Hematopoietic multipotent progenitor cell treated with erythropoietin and hydrocortisone succinate and interleukin-3 and kit ligand, for 4 days (in vitro differentiated cells): ENCODE data around the gene REX1BD.
A peak's percentile ranks its signal among the peaks of the same experiment; 100 is the strongest.
"Not testable (repeated sequence)": the region's sequence is repeated elsewhere in the genome, so short reads cannot be mapped to it uniquely, and the experiment has no call there.

Source experiments
- DNase-seq: peaks from one replicate; pipeline ENCODE4 v3.0.0-alpha.2; 2015

Gene REX1BD

DNA sequence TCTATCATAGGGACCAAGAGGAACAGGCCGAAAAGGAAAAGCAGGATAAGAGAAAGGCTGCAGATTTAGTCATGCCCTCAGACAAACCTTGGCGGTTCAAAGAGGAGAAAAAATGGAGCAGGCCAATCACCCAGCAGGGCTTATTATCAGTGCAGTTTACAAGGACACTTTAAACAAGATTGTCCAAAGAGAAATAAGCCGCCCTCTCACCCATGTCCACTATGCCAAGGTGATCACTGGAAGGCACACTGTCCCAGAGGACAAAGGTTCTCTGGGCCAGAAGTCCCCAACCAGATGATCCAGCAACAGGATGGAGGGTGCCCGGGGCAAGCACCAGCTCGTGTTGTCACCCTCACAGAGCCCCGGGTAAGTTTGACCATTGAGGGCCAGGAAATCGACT, 8.3 kb upstream of the REX1BD start:
- DNase-seq, result no peak

DNA sequence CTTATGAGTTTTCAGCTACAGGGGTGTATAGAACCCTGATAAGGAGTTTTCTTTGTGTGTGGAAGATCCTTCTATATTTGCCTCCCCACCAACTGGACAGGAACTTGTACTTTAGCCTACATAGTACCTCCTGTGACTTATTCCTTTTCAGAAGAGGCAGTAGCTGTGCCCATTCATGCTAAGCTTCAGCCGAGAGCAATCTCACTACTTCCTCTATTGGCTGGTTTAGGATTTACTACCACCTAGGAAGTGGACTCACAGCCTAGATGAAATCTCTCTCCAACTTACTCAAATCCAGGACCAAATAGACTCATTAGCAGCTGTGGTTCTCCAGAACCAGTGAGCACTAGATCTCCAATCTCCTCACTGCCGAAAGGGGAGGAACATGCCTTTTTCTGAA, 2.3 kb upstream of the REX1BD start:
- DNase-seq, result peak; percentile 63

DNA sequence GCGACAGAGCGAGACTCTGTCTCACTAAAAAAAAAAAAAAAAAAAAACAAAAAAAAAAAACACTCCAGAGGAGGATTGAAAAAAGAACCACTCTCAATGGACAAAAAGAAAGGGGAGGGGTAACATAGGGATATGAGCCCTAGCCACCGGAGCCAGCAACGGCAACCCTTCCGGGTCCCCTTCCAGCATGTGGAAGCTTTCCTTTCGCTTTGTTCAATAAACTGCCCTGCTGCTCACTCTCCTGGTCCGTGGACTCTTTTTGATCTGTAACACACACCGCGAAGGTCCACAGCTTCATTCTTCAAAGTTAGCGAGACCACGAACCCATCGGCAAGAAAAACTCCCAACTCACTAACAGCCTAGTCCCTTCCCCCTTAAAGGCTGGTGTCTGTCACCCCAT, 1.0 kb upstream of the REX1BD start:
- DNase-seq, result no peak

DNA sequence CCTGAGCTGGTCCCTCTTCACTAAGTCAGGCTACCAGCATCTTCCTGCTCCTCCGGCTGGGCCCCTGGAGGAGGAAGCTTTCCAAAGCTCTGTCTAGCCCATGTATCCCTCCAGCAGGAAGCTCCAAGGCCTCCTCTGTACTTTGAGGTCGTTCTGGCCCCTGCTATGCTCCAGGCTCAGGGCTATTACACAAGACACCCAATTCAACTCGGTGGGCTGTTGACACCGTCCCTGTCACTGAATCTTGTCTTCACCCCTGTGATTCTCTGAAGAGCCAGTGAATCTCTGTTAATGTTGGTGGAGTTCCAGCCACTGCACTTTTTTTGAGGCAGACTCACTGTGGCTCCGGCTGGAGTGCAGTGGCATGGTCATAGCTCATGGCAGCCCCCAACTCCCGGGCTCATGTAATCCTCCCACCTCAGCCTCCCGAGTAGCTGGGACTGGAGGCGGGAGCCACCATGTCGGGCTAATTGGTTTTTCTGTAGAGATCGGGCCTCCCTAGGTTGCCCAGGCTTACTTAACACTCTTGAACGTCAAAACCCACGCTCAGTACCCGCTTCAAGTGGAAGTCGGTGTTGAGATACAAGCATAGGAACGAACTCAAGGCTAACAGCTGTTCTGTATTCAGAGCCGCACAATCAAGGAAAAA, 512 bp upstream of the REX1BD start:
- no peak for DNase-seq

DNA sequence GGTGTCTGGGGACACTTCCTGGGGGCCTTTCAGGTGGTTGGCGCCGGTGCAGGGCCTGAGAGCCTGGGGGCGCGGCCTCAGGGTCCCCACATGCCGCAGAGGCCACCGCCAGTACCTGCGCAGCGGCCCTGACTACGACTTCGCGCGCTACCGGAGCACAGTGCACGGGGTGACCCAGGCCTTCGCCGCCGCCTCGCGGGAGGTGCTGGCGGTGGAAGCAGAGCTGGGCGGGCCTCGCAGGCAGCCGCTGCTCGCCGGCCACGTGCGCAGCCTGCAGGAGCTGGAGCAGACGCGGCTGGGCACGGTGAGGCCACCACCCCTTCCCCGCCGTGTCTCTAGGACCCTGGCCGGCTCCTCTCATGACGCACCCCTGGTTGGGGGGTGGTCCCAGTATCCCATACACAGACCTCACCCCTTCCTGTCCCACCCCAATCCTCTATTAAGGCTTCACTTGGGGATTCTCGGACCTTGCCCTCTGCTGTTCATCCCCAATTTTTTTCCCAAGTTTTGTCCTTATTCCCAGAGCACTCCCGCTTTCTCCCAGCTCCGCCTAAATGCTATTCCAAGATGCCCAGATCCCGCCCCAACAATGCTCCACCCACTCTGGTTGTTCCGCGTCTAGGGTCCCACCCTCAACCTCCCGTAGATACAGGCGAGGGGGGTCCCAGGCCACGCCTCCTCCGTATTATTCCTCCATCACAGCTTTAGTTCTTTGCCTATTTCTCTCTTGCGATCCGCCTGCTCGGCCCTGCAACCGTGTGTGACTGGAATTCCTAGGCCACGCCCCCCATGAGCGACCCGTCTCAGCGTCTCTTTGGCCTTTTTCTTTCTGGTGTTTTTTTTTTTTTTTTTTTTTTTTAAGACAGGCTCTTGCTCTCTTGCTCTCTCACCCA, 1.0 kb downstream of the REX1BD start:
- DNase-seq, result peak; percentile 89

DNA sequence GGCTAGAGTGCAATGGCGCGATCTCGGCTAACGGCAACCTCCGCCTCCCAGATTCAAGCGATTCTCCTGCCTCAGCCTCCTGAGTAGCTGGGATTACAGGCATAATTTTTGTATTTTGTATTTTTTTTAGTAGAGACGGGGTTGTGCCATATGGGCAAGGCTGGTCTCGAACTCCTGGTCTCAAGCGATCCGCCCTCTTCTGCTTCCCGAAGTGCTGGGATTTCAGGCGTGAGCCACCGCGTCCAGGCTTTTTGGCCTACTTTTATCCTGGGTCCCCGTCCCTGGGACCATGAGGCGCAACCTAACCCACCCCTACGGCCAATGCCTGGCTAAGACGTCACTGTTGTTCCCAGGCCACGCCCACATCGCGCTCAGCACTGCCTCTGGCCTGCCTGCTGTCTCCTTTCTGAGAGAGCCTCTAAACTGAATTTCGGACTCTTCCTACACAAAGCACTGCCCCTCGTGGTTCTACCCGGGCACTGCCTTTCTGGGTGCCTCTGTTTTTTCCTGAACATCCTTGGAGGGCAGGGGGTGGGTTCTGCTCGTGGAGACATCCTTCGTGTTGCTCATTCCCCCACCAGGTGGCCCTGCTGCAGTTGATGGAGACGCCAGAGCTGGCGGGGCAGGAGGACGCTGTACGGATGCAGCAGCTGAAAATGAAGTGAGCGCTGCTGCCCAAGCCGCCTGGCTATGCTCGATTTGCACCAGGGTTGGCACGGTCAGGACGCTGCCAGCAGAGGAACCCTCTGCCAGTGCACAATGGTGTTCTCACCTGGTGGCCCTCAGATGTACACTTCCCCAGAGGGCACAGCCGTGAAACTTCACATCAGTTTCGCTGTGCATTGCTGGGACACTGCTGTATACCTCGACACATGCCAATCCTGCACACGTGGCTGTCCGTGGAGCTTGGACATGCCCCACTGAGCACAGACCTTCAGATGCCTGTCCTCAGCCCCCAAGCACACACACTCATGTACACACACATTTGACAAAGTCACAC, 2.0 kb downstream of the REX1BD start:
- peak; percentile 68 for DNase-seq

DNA sequence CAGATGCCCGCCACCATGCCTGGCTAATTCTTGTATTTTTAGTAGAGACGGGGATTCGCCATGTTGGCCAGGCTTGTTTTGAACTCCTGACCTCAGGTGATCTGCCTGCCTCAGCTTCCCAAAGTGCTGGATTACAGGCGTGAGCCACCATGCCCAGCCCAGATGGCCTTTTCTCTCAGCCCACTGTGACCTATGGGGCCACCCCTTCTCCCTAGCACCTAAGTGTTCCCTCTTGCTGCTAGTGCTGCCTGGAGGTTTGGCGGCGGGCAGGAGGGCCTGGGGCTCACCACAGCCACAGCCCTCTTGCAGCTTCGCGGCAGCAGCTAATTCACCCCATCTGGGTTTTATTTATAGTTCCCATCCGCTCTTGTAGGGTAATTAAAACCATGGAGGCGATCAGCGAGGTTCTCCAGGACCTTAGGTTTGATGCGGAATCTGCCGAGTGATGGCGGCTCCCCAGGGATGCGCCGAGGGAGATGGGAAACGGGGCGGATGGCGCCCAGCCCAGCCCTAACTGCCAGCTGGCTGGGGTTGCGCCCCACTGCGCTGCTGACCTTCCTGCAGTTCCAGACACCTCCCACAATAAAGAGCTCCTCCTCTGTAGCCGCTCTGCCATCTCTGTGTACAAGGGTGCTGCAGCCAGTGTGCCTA, 3.3 kb downstream of the REX1BD start:
- no peak for DNase-seq

DNA sequence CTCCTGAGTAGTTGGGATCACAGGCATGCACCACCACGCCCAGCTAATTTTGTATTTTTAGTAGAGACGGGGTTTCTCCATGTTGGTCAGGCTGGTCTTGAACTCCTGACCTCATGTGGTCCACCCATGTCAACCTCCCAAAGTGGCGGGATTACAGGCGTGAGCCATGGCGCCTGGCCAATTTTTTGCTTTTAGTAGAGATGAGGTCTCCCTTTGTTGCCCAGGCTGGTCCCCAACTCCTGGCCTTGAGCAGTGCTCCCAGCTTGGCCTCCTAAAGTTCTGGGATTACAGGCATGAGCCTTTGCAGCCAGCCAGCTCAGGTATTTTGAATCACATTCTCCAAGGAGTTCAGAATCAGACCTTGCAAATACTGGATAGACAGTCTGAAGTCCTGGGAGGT, 4.1 kb downstream of the REX1BD start:
- not testable (repeated sequence) for DNase-seq

DNA sequence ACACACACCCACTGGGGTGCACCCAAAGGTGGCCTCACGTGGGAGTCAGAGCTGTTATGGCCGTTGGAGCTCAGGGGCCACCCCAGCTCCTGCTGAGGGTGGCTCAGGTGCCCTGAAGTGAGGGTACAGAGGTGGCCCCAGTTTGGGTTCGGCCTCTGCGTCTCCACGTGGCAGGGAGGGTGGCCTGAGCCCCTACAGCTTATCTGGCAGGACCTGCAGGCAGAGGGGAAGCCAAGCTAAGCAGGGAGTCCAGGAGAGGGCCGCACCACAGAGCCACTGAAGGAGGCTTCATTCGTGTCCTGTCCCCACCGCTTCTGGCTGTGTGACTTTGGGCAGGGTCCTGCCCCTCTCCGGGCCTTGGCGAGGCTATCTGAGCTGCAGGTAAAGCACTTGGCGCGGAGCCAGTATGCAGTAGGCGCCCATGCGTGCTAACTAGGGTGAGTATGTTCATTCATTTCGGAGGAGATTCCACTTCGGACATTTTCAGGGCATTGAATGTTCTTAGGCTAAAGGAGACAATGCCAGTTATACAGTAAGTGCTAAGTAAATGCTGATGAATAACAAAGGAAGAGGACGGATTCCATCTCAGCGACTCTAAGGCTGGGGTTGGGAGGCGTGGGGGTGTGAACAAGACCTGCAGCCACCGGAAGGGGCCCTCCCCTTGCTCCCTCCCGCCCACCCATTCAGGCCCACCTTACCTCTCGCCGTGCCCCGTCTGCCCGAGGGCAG, 4.9 kb downstream of the REX1BD start:
- peak; percentile 22 for DNase-seq

DNA sequence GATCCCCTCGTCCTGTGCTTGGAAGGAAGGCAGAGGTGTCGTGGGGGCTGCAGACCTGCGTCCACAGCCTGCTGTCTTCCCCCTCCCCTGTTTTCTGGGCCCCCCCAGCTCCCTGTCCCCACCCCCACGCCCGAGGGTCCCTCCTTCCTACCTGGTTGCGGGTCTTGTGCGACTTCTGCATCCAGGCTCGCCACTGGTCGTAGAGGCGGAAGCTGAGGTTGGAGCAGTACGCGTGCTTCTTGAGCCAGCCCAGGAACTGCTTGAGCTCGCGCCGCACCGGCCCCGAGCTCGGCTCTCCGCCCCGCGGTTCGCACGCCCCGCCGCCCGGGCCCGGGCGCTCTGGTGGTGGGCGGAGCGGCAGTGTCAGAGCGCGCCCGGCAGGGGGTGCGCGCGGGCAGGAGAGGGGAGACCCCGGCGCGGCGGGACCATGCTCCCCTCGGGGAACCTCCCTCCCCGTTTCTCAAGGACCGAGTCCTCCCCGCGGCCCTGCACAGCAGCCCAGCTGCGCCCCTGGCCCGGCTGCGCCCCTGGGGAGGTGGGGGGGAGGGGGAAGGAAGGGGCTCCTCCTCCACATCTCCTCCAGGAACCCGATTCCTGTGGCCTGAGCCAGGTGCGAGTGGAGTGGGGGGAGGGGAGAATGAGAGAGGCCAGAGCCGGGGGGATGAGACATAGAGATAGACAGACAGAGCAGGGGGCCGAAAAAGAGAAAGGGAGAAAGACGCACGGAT, 5.7 kb downstream of the REX1BD start:
- peak; percentile 87 for DNase-seq

DNA sequence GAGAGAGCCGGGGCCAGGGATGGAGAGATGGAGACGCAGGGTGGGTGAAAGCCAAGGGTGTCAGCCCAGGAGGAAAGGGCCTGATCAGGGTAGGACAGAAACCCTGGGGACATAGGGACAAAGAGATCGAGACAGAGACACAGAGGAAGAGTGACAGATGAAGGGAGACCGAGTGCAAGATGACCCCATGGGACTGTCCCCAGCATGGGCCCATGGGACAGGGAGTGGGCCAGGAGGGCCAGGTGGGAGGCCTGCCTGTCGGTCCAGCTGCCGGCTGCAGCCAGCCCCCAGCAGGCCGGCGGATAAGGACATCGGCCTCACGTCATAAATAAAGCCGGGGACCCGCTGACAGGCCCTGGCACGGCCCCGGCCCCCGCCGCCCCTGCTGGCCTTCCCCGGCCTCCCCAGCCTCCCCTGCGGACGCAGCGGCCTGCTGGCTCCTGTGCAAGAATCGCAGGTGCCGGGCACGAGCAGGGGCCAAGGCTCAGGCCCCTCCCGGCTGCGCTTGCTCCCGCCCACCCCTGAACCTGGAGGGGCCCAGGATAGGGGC, 6.3 kb downstream of the REX1BD start:
- no peak for DNase-seq

DNA sequence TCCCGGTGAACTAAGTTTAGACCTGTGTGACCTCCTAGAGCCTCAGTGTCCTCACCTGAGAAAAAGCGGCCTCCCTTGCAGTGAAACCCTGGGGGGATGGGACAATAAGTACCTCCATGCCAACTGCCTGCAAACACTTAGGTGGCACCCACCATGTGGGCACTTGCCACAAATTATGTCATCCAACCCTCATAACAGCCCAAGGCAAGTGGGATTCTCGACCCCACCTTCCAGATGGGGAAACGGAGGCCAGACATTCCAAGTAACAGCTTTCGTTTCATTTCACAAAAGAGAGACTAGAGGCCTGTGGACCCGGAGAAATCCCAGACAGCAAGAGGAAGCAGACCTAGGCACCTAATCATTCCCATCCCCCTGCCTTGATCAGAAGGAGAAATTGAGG, 6.9 kb downstream of the REX1BD start:
- DNase-seq, result no peak

DNA sequence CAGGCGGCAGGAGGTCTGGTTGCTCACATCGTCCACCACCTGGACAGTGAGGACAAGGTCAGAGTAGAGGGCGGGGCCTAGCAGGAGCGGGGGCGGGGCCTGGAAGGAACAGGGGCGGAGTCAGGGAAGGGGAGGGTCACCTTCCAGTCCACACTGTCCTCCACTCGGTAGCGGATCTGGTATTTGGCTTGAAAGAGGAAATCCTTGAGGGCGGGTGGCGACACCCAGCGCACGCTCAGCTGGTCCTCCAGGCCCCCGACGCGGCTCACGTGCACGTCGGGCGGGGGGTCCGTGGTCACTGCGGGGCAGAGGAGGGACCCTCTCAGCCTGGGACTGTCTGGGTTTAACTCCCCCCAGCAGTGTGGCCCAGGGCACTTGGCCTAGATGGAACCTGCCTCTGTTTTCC, 8.2 kb downstream of the REX1BD start:
- DNase-seq, result peak; percentile 82

DNA sequence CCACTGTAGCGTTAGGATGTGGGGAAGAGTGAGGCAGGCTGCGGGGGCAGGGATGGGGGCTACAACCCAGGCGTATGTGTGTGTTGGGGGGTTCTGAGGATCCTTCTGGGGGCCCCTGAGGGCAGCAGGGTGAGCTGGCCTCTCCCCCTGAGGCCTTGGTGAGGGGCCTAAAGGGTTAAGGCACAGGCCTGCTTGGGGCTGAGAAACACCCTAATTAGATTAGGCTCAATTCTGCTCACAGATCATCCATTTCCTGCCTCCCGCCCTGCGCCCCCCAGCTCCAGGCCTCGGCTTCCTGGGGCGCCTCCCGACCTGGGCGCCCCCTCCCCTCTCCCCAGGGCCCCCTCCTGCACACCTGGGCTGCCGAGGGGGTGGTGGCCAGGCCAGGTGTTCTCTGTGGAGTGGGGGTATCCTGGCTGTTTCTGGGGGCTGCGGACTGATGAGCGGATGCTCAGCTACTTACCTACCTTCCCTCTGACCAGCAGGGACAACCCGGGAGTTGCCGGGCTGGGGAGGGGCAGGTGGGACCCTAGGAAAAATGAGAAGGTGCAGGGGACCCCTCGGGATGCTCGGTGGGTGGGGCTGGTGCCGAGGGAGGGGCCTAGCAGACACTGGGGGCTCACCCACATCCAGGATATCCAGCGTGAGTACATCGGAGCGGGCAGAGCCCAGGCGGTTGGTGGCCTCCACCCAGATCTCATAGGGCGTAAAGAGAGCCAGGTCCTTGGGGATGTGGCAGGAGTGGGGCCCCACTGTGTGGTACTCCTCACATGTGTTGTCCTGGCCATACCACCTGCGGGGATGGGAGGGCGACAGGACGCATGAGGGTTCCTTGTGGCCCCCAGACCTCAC, 9.4 kb downstream of the REX1BD start:
- DNase-seq, result no peak

DNA sequence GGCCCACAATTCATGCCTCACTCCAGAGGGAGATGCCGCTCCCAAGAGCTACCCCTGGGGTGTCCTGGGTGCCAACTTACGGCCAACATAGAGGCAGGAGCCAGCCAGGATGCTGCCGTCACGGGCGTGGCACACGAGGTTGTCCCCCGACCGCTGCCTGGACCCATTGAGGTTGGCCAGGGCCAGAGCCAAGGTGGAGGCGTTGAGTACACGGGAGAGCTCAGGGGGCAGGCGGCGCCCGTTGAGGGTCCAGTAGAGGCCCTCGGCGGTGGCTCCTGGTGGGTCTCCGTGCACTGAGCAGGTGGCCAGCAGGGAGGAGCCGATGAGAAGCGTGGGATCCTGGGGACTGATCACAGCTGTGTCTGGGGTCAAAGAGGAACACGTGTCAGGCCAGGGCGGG, 10.9 kb downstream of the REX1BD start:
- DNase-seq, result no peak

DNA sequence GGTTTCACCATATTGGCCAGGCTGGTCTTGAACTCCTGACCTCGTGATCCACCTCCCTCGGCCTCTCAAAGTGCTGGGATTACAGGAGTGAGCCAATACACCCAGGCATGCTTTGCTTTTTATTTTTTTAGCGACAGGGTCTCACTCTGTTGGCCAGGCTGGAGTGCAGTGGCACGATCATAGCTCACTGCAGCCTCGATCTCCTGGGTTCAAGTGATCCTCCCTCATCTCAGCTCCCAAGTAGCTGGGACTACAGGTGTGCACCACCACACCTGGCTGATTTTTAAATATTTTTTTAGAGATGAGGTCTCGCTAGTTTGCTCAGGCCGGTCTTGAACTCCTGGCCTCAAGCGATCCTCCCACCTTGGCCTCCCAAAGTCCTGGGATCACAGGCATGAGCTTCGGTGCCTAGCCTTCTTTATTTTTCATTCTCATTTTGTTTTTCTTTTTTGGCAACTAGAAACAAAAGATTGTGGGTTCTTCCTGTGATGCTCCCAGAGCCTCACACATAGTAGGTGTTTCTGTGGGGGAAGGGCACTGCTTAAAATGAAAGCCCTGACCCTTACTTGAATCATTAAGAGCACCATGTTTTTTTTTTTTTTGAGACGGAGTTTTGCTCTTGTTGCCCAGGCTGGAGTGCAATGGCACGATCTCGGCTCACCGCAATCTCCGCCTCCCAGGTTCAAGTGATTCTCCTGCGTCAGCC, 12.2 kb downstream of the REX1BD start:
- not testable (repeated sequence) for DNase-seq

DNA sequence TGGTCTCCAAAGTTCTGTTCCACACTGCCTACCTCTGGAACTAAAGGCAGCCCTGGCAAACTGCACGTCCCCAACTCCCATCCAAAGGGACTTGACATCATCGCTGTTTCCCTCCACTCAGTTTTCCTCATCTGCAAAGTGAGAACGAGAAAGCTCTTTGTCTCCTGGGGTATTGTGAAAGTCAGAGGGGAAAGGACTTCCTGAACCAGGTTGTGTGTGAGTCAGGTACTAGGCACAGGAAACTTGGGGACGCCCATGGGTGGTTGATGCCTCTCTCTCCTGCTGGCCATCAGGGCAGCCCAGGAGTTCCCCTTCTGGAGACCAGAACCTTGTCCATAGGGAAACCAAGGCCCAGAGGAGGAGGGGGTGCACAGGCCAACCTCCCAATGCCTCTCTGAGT, 13.3 kb downstream of the REX1BD start:
- no peak for DNase-seq

DNA sequence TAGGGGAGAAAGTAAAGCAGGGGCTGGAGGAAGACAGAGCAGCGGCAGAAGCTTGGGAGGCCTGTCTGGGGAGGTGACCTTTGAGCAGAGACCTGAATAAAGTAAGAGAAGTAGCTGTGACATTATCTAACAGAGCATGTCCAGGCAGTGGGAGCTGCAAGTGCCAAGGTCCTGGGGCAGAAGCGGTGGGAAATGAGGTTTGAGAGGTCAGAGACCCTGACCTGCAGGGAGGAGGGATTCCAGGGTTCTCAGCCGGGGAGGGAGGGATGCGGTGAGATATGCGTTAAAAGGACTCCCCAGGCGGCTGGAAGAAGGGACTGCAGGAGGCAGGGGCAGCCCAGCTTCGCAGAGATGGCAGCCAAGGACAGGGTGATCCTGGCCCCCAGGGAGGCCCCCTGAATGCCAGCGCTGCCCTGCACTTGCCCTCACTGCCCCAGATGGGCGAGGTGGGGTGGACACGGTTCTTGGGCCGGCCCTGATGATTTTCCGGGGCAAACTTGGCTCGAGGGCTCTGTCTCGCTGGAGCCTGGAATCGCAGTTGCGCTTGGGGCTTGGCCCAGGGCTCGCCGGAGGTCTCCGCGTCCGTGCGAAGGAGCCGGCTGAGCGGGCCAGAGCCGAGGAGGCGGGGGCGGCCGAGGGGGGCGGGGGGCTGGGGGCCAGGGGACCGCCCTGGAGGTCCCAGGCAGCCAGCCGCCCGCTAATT, 14.8 kb downstream of the REX1BD start:
- DNase-seq, result peak; percentile 69
